GM19324 (cell line): Measurements from ENCODE around the gene DTNBP1.
"Not testable (repeated sequence)": the region's sequence is repeated elsewhere in the genome, so short reads cannot be mapped to it uniquely, and the experiment has no call there.

ENCODE experiments used
- ATAC-seq: cut with Tn5 transposase; IDR thresholded peaks from one replicate; pipeline ENCODE4 v1.9.1; 2021; ENCODE audit warnings: mild to moderate bottlenecking, moderate library complexity; ENCODE audit not compliant: unreplicated experiment, low FRiP score

DTNBP1 gene

DNA sequence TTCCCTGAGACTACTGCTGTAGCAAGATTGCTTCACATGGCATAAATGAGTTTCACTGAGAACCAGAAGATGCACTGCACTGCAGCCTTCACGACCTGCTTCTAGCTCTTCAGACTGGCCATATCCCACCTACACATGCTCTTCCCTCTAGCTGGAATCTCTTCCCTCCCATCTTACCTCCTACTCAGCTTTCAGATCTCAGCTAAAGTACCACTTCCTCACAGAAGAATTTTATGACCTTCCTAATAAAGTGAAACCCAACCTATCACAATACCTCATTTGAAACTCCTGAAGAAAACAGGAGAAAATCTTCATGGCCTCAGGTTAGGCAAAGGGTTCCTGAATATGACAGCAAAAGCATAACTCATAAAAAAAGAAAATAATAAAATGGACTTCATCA is 99.9 kb downstream of the DTNBP1 start:
- ATAC-seq: no peak

DNA sequence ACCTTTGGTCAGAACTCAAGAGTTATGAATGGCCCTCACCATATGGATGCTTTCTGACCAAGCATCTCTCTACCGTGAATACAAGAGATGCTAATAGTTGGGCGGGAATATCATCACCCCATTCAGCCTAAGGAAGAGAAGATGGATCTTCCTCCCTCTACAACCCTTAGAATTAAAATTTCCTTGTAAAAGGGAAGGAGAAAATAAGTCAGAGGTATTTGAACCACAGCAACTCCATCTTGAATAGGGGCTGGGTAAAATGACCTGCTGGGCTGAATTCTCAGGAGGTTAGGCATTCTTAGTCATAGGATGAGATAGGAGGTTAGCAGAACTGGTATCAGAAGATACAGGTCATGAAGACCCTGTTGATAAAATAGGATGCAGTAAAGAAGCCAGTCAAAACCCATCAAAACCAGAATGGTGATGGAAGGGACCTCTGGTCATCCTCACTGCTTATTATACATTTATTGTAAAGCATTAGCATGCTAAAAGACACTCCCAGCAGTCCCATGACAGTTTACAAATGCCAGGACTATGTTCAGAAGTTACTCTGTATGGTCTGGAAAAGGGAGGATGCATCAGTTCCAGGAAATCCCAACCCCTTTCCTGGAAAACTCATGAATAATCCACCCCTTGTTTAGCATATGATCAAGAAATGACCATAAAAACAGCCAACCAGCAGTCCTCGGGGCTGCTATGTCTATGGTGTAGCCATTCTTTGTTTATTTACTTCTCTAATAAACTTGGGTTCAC is 101.2 kb downstream of the DTNBP1 start:
- ATAC-seq: no peak

DNA sequence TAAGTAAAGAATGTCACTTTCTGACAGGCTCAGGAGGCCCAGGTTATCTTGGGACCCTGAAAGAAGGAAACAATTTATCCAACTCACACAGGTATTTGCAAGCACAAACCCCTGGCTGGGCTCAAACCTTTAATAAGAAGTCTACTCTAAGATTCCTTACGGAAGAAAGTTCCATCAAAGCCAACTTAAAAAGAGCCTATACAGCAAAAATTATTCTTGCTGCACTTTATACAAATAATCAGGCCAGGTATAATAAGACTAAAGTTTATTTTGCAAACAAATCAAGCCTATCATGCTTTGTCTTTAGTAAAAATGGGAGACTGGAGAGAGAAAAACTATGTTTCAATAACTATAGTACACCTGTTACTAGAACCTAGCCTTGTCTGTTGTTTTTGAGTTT is 102.1 kb downstream of the DTNBP1 start:
- ATAC-seq: no peak

DNA sequence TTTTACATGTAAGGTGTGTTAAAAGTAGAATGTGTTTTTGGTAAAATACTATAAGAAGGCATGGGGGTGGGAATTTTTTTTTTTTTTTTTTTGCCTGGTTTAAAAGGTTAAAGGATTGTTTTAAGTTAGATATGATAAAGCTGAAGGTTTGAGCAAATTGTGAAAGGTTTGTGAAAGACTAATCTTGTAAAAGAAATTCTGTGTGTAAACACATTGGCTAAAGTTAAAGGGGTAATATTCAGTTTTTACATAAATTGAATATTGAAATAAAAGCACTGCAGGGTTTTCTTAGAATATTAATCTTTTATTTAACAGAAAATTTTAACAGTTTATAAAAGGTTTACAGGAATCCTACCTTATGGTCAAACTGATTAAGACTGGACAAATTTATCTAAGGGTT is 105.7 kb downstream of the DTNBP1 start:
- ATAC-seq: no peak

DNA sequence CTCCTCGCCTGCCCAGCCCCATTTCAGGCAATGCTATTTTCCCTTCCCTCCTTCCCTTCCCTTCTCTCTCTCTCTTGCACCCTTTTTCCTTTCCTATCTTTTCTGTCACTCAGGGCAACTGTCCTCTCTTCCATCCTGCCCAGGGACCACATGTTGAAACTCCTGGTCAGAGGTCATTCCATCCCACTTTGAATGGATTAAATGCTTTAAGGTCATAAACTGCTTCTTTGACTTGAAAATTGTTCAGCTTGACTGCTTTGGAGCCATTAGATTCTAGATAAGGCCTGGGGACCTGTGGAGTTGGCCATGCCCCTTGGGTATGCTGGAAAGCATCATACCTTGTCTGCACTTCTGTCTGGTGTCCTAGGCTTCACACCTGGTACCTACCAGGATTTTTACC is 106.1 kb downstream of the DTNBP1 start:
- ATAC-seq: no peak

DNA sequence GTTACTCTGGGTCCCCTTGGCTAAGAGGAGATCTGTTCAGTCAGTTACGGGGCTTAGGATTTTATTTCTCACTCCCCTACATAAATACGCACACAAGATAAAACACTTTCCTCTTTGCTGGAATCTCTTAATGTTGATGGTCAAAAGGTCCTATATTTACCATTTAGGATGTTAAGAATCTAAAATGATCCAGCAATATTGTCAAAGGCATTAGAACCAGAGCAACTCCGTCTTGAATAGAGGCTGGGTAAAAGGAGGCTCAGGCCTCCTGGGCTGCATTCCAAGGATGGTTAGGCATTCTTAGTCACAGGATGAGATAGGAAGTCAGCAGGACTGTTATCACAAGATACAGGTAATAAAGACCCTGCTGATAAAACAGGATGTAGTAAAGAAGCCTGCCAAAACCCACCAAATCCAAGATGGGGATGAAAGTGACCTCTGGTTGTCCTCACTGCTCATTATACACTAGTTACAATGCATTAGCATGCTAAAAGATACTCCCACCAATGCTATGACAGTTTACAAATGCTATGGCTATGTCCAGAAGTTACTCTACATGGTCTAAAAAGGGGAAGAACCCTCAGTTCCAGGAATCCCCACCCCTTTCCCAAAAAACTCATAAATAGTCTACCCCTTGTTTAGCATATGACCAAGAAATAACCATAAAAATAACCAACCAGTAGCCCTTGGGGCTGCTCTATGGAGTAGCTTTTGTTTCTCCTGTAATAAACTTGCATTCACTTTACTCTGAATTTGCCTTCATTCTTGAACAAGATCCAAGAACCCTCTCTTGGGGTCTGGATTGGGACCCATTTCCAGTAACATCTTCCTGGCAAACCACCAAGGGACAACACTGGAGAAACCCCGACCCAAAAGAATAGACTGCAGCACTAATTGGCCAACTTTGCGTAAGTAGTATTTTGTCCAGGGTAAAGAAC is 107.5 kb downstream of the DTNBP1 start:
- ATAC-seq: no peak

DNA sequence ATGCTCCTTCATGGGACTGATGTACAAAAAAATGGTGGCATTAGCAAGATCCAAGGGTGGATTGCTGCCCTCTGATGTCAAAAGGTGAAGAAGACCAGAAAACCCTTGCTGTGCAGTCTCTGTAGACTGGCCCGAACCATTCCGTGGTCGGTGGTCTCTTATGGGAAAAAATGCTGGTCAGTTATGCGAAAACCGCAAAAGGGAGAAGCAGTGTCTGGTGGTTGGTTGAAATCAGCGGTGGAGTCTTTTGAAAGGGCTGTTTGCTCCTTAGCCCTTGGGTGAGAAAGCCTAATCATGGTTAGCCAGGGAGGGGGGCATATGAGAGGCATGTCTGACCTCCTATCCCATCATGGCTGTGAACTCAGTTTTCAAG is 108.1 kb downstream of the DTNBP1 start:
- ATAC-seq: no peak

DNA sequence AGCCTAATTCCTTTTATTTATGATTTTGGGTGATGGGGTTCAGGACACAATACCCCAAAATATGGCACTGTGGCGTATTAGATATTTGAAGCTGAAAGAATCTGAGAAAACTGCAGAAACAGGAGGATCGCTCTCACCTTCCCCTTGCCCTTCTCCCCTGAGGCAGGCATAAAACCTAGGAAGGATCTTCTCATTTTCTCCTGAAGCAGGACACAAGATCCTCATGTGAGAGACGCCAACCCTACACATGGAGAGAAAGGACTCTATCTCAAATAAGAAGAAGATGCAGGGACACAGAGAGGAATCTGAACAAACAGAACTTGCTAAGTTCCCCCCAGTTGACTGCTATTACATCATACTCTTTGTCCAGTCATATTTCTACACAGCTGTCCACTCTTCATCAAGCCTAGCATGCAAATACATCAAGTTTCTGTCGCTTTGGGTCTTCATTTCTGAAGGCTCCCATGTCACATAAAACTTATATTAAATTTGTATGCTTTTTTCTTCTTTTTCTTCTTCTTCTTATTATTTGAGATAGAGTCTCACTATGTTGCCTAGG is 109.0 kb downstream of the DTNBP1 start:
- no peak for ATAC-seq

DNA sequence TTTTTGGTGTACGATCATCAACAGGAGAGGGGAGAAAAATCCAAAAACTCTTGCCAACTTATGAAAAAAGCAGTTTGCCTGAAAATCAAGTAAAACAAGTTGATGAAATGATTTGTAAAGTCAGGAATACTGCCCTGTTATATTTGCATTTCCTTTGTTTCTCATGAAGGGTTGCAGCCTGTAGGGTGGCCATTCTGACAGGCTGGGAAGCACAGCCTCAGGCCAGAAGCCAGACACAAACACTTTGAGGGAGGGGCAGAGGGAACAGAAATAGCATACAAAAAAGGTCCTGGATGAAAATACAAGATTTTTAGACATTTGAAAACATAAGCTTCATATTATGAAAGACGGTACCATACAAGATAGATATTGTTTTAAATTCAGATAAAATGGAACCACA is 109.8 kb downstream of the DTNBP1 start:
- ATAC-seq: no peak

DNA sequence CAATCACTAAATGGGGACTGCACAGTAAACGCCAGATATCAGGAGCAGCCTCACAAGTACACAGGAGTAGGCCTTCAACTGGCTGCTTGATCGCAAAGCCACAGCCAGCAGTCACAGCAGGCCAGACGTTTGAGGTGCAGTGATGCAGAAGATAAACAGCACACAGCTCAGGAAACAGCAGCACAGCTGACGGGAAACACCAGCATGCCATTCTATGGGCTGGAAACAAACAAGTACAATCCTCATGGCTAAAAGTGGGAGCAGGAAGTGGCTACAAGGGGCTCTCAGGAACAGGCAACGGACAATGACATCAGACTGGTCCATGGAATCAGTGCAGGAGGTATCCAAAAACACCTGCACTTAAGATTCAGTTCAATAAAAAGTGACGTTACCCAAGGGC is 111.0 kb downstream of the DTNBP1 start:
- no peak for ATAC-seq

DNA sequence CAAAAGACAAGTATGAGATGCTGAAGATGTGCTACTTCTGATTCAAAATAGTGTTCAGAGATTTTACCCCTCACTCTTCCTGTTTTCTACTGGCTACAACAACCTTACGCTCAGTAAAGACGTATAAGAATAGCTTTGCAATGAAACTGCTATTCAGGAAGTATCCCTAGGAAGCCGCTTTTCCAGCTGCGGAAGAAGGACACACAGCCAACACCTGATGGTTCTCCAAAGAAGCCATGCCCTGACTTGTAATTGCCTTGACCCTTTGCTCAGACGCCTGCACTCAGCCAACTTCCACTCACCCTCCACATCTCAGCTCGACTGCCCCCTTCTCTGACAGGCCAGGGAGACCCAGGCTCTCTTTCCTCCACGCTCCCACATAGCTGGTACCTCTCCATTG is 111.6 kb downstream of the DTNBP1 start:
- ATAC-seq: no peak

DNA sequence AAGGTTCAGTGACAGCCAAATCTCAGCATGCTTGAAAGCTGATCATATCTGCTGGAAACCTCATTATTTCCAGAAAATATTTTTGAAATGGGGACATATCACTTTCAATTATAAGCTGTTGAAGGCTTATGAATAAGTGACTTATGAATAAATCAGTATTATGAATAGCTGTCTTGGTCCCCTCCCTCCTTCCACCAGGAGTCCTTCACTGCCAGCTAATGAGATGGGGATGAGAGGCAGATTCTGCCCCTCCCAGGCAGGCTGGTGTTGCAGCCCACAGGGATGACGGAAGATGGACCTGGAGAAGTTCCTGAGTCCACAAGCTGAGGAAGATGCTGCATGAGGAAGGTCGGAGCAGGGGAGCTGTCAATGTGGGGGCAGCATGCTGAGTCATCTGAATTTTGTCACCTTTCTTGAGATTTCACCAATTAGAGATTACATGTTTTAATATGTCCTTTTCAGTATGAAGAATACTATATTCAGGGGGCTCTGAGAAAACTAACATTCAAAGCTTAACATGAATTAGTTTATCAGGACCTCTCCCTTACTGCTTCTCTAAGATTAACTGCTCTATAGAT is 112.2 kb downstream of the DTNBP1 start:
- no peak for ATAC-seq

DNA sequence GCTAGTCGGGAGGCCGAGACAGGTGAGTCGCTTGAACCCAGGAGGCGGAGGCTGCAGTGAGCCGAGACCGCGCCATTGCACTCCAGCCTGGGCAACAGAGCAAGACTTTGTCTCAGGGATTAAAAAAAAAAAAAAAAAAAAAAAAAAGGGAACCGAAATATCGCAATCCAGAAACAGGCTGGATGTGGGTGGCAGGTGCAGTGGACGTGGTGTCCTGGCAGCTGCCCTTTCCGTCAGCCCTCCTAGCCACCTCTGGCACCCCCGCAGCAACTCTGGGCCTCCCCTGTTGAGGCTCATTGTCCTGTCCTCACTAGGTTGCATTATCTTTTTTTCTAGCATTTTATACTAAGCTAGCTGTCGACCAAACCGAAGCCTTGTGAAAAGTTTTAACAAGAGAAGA is 113.5 kb downstream of the DTNBP1 start:
- no peak for ATAC-seq

DNA sequence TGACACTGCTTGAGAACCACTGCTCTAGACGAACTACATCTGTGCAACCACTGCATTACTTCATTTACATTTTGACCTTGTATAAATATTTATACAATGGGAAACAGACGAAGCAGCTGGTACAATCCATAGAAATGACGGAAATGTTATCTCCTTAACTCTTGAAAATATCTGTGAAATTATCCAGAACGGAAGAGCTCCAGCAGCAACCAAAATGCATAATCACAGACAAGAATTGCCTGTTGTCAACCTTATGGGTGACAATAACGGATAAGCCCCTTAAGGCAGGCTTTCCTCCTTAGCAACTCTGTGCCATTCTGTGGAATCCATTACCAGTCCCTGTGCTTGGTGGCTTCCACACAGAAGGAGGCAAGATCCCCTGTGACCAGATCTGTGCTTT is 115.4 kb downstream of the DTNBP1 start:
- no peak for ATAC-seq

DNA sequence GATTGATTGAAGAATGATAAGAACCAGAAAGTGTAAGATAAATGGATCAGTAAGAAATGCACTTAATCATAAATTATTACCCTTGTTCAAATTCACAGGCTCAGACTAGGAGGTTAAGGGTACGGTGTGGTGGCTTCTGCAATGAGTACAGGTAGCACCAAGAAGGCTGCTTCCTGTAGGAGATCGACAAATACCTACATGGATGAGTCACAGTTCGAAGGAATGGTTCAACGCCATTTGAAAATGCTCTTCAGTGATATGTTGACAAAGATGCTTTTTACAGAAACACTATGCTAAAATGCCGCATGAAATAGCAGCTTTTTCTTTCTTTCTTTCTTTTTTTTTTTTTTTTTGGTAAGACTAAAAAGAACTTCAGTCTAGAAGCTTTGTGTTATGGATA is 116.2 kb downstream of the DTNBP1 start:
- no peak for ATAC-seq

DNA sequence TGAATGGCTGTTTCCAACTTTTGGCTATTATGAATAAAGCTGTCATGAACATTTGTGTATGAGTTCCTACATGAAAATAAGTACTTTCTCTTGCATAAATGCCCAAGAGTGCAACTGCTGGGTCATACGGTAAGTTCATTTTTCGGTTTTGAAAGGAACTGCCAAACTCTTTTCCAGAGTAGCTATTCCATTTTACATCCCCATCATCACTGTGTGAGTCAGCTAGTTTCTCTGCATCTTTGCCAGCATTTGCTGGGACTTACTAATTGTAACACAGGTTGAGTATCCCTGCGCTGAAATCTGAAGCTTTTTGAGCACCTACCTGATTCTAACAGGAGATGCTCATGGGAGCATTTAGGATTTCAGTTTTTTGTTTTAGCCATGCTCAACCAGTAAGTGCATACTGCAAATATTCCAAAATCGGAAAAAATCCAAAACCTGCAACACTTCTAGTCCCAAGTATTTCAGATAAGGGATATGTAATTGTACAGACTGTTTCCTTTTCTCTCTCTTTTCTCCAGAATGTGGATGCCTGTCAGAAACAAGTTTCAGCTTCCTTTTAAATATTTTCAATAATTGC is 118.4 kb downstream of the DTNBP1 start:
- no peak for ATAC-seq

DNA sequence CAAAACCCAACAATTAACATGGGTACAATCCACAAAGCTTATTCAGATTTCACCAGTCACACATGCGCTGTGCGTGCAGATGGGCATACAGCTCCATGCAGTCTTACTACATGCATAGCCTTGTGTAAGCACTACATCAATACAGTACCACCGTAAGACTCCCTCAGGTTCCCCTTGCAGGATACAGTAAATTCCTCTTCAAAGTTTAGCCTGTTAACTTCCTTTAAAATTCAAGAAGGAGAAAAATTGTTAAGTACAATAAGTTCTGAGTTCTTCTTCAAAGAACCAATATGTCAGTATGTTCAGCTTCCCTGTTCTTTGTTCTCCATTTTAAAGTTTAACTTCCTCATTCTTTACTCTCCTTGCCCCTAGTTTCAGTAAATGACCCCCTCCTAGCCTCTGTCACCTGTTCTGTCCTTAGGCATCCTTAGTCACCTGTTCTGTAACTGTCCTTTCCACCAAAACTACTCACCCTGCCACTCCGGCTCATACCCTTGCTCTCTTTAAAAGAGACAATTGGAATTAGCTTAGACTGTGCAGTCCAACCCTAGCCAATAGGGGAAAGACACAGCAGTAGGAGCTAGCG is 119.4 kb downstream of the DTNBP1 start:
- ATAC-seq: not testable (repeated sequence)

DNA sequence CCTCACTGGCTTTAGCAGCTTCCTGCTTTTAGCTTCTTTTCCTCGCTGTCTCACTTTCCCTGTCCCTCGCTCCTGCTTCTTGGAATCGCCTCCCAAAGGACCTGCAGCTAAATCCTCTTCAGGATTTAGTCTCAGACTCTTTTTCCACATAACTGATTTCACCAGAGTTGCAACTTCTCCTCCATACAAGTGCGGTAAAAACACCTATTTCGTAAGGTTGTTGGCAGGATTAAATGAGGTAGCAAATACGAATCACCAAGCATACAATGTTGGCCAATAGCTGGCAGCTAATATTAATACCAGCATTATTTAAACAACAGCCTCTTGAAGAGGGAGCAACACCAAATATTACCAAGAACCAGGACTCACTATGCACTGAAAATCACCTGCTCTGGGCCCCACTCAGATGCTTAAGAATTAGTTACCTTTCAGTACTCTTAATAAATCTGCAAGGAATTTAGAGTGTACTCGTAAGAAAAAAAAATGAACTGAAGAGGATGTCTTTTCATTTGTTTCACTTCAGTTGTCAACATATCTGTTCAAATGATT is 123.0 kb downstream of the DTNBP1 start:
- ATAC-seq: no peak

DNA sequence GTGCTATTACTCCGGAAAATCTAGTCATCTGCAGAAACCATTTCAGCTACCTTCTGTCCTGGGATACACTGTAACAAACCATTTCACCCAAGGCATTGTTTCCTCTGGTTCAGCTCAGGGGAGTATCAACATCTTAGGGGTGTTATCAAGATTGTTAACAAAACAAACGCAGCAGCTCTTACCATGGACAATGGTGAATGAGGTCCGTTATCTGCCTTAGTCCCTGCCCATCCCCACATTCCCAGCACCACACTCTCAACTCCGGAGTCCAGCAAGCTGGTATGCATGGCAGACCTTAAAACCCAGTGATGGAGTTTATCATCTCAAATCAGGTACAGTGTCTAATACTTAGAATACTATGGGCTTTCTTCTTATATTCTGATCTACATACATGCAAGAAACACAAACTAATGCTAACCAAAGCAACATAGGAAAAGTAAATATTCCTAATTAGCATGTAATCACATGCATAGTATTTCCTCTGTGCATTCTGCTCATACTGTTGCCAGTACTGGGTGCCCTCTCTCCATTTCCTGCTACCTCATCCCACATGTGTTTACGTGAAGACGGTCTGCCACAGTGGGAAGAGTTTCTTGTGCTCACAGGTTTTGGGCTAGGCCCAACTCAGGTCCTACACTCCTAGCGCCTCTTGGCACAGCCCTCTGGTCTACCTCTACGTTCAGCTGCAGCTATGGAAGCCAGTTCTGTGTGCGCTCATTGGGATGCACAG is 123.9 kb downstream of the DTNBP1 start:
- no peak for ATAC-seq

DNA sequence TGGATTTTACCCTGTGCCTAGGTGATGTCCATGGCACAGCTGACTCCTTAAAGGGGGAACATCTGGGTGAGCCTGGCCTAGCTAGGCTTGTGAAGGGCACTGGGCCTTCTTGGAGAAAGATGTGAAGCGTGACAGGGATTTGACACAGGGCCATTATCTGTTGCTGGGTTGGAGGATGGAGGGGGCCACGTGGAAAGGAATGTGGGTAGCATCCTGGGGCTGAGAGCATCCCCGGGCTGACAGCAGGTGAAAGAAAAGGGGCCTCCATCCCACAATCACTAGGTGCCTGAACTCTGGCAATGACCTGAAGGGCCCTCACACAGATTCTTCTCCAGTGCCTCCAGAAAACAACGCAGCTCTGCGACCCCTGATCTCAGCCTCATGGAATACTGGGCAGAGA is 124.7 kb downstream of the DTNBP1 start:
- ATAC-seq: no peak
